Cortex of kidney (tissue), 1 donor: ENCODE measurements around the gene KIF1C.

Experiments
- DNase-seq: peaks from one replicate; lab custom pipeline; 2025; lab: John Stamatoyannopoulos, UW

KIF1C gene

GRCh38 chr17:4997302-4998026 is at the start of gene KIF1C, which contains the start of gene INCA1:
TSS of gene KIF1C (plus strand) at chr17:4997950. CDS start at chr17:5000247, 2,297 bp downstream.
TSS of gene INCA1 (minus strand) at chr17:4997522. CDS start at chr17:4994437, 3,085 bp downstream.
- DNase-seq = peak; percentile 91

- DNase-seq = no peak
Observed at GRCh38 chr17:4948166-4948930, 49.4 kb upstream of the KIF1C start, which contains the start of gene PFN1. TSS of gene PFN1 (minus strand) at chr17:4948530. CDS start at chr17:4948394, 136 bp downstream.

- no peak for DNase-seq
Observed at GRCh38 chr17:4948931-4949320, 48.8 kb upstream of the KIF1C start.

GRCh38 chr17:4949321-4950074 is 48.3 kb upstream of the KIF1C start:
- no peak for DNase-seq

GRCh38 chr17:4950075-4950745 is 47.5 kb upstream of the KIF1C start:
- no peak for DNase-seq

GRCh38 chr17:4950746-4951204 is 47.0 kb upstream of the KIF1C start, which contains the start of gene ENO3:
TSS of gene ENO3 (plus strand) at chr17:4951119. CDS start at chr17:4951830, 711 bp downstream.
- DNase-seq = no peak

GRCh38 chr17:4951486-4951885 is 46.3 kb upstream of the KIF1C start:
- DNase-seq = no peak

GRCh38 chr17:4953451-4953961 is 44.2 kb upstream of the KIF1C start:
- no peak for DNase-seq

GRCh38 chr17:4955091-4955490 is 42.7 kb upstream of the KIF1C start:
- no peak for DNase-seq

GRCh38 chr17:4956493-4957061 is 41.2 kb upstream of the KIF1C start:
- DNase-seq = no peak

- DNase-seq = no peak
Observed at GRCh38 chr17:4958102-4958501, 39.6 kb upstream of the KIF1C start.

GRCh38 chr17:4959261-4959965 is 38.3 kb upstream of the KIF1C start:
- DNase-seq = no peak

- DNase-seq = no peak
Observed at GRCh38 chr17:4960279-4960922, 37.3 kb upstream of the KIF1C start.

GRCh38 chr17:4965311-4965986 is 32.3 kb upstream of the KIF1C start:
- no peak for DNase-seq

- DNase-seq = peak; percentile 55
Observed at GRCh38 chr17:4966844-4967538, 30.8 kb upstream of the KIF1C start.

- DNase-seq = no peak
Observed at GRCh38 chr17:4967539-4968485, 29.9 kb upstream of the KIF1C start, which contains the start of gene SPAG7. TSS of gene SPAG7 (minus strand) at chr17:4967817. CDS start at chr17:4967804, 13 bp downstream.

GRCh38 chr17:4968486-4969046 is 29.2 kb upstream of the KIF1C start:
- DNase-seq = no peak
